HG03565 (cell line): ENCODE measurements around the gene OR2T27.
"Not testable (repeated sequence)": the region's sequence is repeated elsewhere in the genome, so short reads cannot be mapped to it uniquely, and the experiment has no call there.

Source experiments
- ATAC-seq: cut with Tn5 transposase; IDR thresholded peaks from one replicate; pipeline ENCODE4 v1.9.1; 2021; ENCODE audit warnings: mild to moderate bottlenecking, moderate library complexity; ENCODE audit not compliant: unreplicated experiment

OR2T27 gene

DNA sequence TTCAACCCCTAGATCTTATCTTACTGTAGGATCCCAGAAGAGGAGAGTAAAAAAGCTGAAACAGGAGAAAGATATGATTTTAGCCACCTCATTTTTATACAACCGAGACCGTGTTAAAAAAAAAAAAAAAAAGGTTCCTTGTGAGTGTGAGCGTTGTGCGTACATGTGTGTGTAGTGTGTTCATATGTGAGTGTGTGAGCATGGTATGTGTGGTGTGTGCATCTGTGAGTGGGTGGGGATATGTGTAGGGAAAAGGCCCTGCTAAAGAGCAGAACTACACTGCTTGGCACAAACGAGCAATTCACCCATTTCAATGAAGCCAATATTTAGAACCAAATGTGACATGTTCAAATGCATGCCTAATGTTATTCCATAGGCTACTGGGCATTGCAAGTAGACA, 13.7 kb downstream of the OR2T27 start:
- not testable (repeated sequence) for ATAC-seq

DNA sequence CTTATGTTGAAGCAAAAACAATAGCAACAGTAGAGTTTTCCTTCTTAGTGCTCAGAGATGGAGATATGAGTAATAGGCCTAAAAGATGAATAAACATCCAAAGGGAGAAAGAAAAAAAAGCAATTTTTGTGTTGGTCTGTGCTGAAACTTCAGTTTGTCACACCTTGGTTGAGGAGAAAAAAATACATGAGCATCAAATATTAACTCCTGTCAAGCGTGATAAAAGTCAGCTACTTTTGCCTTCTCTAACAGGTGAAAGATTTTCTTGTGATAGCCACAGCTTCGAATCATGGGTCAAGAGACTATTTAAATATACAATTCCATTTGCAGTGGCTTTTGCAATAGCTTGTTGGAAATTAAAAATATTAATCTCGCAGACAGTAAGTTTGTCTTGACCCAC, 14.4 kb downstream of the OR2T27 start:
- ATAC-seq: peak; percentile 33

DNA sequence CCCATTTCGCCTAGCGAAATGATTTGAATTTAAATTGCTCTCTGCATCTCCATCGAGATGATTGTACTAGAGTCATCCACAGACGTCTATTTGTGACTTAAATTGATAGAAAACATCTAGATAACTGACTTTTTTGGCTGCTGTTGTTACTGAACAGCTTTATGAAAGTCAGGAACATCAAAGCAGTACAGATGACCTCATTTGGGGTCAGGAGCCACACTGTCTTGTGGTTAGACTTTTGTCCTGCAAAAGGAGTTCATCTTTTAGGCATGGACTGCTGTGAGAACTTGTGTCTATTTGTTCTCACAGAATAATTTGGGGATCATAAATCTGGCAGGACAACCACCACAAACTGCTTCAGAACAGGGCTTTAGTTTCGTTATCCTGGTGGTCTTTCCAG, 15.7 kb downstream of the OR2T27 start:
- ATAC-seq: peak; percentile 34

DNA sequence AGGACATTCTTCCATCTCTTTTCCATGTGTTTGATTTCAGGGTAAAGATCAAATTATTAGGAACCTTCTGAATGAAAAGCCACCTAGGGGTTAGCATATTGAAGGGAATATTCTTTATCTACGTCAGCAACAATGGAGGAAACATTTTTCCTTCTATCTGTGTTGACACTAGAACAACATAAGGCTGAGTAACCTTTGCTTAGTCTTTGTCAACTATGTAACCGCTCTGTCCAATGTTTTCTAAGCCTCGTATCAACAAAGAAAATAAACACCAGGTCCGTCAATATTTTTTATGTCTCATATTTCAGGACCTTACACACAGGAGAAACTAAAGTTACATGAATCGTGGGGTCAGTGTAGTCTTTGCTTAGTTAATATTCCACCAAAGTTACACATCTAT, 18.7 kb downstream of the OR2T27 start:
- ATAC-seq: not testable (repeated sequence)

DNA sequence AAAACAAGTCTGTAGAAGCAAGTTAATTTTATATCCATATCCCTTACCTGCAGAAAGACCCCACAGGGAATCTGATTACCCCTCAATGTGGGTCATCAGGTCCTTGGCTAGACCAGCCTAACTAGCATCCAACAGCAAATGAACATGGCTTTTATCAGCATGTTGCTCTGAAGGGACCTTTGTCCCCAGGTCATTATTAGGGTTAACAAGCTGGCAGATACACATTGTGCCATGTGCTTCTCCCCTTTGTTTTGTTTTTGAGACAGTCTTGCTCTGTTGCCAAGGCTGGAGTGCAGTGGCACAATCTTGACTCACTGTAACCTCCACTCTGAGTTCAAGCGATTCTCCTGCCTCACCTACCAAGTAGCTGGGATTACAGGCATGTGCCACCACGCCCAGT, 20.3 kb downstream of the OR2T27 start, which contains the start of gene OR2T11:
Gene OR2T11 (minus strand): TSS at position 101 of the 400 bp plus-strand sequence. CDS start 7,963 bp downstream, outside the sequence.
- ATAC-seq: not testable (repeated sequence)

DNA sequence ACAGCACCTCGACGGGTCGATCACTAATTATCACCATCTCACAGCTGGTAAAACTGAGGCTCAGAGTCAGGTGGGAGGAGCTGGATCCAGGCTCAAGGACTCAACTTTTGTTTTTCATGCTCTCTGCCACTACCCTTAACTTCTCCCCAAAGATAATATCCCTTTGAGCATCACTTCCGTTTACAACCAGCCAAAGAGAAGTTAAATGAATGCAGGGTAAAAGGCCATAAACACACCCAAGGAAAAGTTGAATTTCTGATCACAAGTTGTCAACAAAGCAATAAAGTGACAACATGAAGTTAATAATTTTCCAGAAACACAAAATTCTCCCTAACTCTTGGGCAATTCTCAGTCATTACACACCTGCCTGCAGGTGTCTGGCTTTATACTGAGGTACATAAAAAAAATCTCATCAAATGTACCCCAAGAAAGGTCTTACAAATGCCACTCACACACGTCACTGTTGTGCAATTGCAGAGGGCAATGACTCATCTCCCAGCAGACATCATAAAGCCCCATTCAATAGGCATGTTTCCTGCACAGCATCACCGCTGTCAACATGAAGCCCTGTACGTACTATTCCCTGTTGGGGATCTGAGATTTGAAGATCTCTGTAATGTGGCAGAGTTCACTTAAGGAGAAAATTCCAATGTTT, 23.8 kb downstream of the OR2T27 start:
- no peak for ATAC-seq

DNA sequence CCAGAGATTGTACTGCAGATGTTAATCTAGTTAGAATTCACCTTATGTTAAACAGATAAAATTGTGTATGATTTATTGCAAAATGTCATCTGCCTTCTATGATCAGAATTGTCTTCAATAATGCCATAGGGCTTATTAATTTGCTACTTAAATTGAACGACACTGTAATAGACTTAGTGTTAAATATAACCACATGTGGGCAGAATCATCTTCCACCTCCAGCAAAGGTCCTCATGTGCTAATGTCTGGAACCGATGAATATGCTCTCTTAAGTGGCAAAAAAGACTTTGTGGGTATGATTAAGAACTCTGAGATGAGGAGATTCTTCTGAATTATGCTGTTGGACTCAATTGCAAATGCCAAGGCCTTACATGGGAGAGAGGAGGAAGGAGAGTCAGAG, 24.8 kb downstream of the OR2T27 start:
- ATAC-seq: no peak

DNA sequence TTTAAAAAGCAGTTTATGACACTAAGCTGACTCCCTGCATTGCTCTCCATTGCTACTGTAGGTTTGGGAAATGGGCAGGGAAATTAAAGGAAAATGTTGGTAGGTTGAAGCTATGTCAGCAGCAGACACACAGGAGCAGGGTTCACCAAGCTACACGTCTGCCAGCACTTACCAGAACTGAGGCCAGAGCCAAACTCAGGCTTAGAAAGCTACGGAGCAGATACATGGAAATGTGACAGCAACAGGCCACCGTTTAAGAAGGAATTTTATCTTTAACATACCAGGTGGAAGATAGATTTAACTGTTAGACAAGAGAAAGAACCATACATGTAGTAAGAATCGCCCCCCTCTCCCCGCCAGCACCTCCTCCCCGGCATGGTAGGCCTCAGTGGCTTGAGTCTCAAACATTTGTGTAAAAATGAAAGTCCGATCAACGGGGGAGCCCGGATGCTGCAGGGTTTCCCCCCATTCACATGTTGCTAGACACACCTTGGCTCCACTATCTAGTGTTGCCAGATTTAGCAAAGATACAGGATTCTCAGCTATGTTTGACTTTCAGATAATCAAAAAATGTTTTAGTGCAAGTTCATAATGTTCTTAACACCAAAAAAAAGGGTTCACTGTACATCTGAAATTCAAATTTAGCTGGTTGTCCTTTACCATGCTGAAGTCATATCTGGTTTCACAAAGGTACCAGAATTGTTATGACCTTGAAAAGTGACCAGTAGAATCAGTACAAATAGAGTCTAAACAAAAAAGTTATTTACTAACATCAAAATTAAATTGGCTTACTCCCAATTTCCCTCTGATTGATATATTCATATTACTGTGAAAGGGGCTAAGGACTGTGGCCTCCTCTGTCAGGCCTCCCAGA, 27.1 kb downstream of the OR2T27 start:
- ATAC-seq: peak; percentile 84

DNA sequence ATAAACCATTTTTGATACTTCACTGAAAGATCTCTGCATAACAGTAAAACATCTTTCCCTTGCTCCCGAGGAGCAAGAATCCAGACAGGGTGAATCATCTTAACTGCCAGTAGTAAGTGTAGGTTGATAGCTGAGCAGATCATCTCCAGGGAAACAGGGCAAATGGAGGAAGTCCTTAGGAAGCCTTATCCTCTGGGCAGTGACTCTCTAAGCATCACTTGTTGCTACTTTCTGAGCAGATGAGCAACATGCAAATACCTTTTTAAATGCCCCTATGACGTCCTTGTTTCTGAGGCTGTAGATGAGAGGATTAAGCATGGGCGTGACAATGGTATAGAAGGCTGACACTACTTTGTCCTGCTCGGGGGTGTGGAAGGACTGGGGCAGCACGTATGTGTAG, 29.4 kb downstream of the OR2T27 start:
- no peak for ATAC-seq

DNA sequence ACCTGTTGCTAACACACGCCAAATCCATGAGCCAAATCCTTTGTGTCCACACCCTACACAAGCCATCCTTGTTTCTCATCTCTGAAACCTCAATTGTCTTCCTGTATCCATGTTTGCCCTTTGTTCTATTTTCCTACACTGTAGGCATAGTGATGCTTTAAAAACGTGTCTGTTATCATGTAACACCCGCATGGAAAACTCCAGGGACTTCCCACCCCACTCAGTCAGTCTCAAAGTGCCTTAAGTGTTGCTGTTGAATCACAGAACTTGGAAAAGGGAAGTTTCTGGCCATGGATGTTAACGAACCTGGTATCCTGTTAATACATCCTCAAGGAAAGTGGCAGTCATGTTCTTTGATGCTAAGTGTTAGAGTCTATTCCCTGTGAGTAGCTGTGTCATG, 30.2 kb downstream of the OR2T27 start:
- ATAC-seq: no peak

DNA sequence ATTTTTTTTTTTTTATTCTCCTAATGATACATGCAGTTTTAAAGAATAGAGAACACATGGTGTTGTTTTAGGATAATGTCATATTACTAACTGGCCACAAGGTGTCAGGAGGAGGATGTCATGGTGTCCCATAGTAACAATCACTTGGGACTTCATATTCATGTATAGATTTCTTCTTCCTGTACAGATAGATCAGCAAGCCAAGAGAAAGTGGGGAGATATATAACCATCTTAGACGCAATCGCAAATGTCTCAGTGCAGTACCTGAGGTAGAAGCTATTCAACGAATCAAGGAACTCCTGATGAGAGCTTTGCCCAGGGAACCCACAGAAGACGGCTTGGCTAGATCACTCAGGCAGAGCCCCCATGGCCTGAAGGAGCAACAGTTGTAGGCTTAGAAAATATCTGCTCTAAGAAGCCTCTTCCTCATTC, 32.7 kb downstream of the OR2T27 start:
- peak; percentile 86 for ATAC-seq

DNA sequence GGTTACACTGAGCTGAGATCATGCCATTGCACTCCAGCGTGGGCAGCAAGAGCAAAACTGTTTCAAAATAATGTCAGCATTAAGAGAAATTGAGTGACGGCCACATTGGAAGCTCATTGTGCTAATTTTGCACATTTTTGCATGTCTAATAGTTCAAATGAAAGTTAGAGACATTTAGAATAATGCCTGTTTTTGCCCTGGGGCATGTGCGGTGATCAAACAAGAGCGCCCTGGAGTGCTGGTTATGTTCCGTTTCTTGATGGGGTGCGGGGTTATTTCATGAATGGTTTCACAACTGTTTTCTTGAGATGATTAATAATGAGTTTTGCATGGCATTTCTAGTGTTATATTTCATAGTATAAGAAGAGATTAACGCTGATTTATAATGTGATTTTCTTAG, 33.6 kb downstream of the OR2T27 start:
- ATAC-seq: no peak

DNA sequence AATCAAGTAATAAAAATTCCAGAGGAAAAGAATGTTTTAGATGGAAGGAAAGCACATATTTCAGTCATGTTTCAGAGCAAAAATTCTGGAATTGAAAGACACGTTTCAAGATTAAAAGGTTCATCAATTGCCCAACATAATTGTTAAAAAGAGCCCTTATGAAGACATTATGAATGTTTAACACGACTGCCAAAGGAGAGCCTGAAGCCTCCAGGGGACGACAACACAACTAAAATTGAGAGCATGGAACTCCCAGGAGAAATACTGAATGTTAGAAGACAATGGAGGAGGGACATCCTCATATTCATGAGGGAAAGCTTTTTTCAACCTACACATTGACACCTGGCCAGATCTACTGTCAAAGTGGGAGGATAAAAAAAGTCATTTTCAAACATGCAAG, 36.5 kb downstream of the OR2T27 start:
- ATAC-seq: no peak

DNA sequence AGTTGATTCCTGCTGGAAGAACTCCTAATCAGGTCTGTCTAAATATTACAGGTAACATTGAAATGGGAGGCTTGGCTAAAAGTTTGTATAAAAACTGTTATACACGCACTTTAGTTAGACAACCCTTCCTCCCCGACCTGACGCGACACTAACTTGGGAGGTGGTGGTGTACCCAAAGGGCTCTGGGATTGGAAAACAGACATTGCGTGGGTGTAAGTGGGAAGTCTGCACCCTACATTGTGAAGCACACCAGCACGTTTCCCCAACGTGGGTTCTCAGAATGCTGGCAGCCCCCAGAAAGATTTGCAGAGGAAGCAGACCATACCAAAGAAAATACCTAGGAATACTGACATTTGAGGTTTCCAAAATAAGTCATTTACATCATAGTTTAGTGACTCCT, 37.2 kb downstream of the OR2T27 start:
- no peak for ATAC-seq

DNA sequence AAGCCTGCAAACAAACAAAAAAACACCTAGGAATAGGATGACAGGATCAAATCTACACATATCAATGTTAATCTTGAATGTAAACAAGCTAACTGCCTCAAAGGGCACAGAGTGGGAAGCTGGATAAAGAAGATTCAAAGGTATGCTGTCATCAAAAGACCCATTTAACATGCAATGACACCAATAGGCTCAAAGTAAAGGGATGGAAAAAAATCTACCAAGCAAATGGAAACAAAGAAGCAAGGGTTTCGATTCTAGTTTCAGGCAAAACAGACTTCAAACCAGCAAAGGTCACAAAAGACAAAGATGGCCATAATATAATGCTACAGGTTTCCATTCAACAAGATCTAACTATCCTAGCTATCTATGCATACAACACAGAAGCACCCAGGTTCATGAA, 41.6 kb downstream of the OR2T27 start:
- ATAC-seq: no peak

DNA sequence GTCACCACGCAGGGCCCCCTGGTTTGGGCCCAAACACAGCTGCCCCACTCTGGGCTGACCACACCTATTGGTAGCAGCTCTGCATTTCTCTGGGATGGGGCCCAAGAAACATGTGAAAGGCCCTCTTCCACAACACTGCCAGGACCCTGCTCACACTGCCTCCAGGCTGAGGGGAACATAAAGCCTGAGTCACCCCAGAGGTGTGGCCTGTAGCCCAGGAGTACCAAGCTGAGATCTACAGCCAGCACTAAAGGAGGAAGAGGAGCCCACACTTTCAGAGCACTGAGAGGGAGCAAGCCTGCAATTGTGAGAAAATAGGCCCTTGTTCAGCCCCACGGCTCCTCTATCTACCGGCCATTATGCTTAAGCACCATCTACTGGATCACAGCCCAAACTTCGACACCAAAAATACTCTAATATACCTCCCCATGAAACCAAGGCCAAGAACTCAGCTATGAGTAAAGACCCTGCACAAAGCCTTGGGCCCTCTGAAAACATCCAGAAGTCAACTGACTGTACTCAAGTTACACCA, 43.4 kb downstream of the OR2T27 start:
- ATAC-seq: no peak

DNA sequence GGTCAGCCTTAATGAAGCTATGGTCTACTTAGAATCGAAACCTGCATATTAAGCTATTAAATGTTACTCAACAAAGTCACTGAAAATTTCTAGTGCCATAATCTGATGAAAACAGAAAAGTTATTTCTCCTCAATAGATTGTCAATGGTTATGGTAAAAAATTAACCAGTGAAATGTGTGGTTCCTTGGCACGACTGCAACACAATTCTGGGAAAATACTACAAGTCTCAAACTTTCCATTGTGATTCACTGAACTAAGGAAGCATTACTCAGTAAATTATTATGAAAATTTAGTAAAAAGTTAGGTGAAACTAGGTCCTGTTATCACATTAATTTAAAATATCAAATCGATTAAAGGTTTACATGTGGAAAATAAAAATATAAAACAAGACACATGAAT, 45.0 kb downstream of the OR2T27 start:
- no peak for ATAC-seq
